GM21381 (cell line): ENCODE data around the gene SMTNL1.

Source experiments
- ATAC-seq: cut with Tn5 transposase; IDR thresholded peaks from one replicate; pipeline ENCODE4 v1.9.1; 2021; ENCODE audit warnings: mild to moderate bottlenecking, moderate library complexity; ENCODE audit not compliant: unreplicated experiment

Gene SMTNL1

DNA sequence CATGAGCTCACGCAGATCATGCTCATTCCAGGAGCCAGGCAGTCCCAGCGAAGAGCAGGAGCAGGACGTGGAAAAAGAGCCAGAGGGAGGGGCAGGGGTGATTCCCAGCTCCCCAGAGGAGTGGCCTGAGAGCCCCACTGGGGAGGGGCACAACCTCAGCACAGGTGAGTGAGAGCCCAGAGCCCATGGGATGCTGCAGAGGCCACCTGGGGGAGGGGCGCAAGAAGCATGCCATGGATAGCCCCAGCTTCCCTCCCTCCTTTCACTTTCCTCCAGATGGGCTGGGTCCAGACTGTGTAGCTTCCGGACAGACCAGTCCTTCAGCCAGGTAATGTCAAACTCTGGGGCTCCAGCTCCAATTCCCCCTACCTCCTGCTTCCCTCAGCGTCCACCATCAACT is 6.2 kb downstream of the SMTNL1 start:
- ATAC-seq: no peak

- no peak for ATAC-seq
Observed at GRCh38 chr11:57544566-57544965, 7.2 kb downstream of the SMTNL1 start.

DNA sequence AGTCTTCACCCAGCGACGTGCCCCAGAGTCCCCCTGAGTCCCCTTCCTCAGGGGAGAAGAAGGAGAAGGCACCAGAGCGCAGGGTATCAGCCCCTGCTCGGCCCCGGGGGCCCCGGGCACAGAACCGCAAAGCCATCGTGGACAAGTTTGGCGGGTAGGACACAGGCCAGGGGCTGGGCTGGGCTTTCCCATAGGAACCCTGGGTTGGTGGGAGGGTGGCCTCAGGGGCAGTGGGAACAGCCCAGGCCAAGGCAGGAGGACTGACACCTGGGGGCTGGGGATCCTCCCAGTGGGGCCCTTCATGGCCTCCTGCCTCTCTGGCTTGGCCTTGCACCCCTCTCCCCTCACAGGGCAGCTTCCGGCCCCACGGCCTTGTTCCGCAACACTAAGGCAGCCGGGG is 8.5 kb downstream of the SMTNL1 start:
- ATAC-seq: no peak

- ATAC-seq: no peak
Observed at GRCh38 chr11:57546451-57546850, 9.1 kb downstream of the SMTNL1 start.

DNA sequence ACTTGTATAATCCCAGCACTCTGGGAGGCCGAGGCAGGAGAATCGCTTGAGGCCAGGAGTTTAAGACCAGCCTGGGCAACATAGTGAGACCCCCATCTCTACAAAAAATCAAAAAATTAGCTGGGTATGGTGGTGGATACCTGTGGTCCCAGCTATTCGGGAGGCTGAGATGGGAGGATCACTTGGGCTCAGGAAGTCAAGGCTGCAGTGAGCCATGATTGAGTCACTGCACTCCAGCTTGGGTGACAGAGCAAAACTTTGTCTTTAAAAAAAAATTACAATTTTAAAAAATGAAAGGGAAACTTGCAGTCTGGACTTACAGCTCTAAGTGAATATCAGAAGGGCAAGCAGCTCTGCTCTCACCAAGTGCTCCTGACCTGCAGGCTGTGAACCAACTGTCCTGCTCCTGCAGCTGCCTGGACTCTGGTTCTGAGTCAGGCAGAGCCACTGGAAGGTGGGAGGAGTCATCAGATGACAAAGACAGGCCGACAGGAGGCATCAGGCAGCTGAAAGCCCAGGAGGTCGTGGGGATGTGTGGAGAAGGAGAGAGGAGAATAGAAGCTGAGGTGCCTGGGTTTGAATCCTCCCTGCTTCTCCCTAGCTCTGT is 9.6 kb downstream of the SMTNL1 start:
- ATAC-seq: peak; percentile 62

- ATAC-seq: peak; percentile 88
Observed at GRCh38 chr11:57547854-57548377, 10.5 kb downstream of the SMTNL1 start.

DNA sequence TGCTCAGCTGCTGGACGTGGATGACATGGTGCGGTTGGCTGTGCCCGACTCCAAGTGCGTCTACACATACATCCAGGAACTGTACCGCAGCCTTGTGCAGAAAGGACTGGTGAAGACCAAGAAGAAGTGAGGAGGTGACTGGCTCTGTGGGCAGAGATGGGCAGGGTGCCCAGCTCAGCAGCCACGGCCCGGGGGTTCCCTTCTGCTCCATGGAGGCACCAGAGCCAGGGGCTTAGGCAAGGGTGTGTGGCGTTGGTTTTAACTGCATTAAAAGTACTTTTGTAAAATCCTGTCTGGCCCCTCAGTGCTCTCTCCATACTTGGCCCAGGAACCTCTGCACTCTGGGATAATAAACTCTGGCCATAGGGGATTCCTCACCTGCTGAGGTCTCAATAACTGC is 12.6 kb downstream of the SMTNL1 start:
- ATAC-seq: no peak

DNA sequence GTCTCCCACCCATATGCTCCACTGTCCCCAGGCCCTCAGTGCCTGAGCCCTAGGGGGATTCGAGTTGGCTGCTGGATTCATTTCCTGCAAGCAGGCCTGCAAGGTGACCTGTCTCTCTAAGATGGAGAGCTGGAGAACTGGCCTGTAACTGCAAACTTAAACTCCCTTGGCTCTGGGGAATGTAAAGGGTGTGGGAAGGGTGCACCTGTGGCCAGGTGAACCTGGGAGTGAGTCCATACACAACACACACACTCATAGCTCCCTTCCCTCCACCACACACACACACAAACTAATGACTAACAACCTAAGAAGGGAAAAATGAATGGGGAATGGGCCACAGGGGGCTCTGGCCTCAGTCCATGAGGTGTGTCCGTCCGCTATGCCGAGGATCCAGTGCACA is 14.5 kb downstream of the SMTNL1 start:
- ATAC-seq: no peak

DNA sequence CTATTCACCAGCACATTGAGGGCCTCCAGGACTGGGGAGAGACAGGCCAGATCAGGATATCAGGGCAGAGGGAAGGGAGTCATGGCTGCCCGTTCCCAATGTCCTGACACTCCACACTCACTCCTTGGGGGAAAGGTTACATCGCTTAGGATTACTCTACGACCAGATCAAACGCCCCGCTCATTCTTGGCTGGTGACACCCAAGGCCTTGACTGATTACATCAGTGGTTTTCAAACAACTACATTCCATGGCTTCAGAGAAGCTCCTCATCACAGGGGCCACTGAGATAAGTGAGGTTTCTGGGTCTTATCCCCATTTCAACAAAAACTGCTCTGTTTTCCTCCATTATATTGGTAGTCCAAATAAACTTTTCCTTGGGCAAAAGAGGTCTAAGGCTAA is 15.1 kb downstream of the SMTNL1 start:
- ATAC-seq: no peak

DNA sequence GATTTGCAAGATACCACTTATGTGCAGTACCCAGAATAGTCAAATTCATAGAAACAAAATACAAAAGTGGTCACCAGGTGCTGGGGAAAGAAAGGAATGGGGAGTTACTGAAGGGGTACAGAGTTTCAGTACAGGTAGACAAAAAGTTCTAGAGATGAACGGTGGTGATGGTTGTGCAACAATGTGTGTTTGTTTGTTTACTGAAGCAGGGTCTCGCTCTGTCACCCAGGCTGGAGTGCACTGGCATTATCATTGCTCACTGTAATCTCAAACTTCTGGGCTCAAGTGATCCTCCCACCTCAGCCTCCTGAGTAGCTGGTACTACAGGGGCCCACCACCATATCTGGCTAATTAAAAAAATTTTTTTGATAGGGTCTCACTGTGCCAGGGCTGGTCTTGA is 18.0 kb downstream of the SMTNL1 start:
- no peak for ATAC-seq

- no peak for ATAC-seq
Observed at GRCh38 chr11:57556041-57556440, 18.6 kb downstream of the SMTNL1 start.

GRCh38 chr11:57560146-57560545 is 22.8 kb downstream of the SMTNL1 start:
- no peak for ATAC-seq

DNA sequence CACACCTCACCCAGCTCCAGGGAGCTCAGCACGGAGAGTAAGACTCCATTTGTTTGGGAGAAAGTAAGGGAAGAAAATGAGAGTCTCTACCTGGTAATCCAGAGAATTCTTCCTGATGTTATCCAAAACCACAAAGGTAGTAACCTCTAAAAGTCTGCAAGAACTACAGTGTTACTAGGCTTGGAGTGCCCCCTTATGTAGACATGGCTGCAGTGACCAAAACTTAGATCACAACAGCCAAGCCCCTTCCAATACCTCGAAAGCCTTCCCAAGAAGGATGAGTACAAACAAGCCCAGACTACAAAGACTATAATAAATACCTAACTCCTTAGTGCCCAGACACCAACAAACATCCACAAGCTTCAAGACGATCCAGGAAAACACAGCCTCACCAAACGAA is 25.2 kb downstream of the SMTNL1 start:
- no peak for ATAC-seq

DNA sequence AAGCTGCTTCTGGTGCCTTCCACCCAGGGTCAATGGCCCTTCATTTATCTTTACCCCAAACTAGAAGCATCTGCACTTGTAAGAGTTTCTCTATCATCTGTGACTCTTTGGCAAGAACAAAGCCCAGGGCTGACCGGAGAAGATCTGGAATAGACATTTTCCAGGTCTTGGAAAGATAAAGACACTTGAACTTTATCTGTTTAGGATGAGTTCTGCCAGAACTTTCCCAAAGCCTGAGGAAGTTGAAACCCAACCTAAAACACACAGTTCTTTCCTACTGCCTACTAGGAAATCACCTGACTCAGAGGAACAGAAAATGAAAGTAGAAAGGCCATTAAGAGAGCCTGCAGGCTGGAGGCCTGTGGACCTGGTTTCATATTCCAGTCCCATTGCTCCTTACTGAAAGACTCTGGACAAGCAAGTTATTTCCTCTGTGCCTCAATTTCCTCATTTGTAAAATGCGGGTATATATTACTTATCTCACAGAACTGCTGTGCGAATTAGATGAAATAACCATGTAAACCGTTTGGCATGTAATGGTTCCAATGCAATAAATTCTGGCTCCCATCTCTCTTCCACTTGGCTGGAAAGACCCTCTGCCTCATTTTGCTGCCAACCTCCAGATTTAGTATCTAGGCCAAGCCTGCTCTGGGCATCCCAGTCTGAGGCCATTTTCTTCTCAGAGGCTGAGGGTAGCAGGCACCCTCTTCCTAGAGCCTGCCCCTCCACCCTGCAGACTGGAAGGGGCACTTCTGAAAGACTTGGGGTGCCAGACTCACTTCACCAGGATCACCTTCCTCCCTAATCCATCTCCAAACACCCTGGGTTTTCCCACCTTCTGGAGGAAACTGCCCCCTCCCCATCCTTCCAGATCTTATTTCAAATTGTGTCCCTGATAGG is 28.9 kb downstream of the SMTNL1 start:
- ATAC-seq: peak; percentile 59

DNA sequence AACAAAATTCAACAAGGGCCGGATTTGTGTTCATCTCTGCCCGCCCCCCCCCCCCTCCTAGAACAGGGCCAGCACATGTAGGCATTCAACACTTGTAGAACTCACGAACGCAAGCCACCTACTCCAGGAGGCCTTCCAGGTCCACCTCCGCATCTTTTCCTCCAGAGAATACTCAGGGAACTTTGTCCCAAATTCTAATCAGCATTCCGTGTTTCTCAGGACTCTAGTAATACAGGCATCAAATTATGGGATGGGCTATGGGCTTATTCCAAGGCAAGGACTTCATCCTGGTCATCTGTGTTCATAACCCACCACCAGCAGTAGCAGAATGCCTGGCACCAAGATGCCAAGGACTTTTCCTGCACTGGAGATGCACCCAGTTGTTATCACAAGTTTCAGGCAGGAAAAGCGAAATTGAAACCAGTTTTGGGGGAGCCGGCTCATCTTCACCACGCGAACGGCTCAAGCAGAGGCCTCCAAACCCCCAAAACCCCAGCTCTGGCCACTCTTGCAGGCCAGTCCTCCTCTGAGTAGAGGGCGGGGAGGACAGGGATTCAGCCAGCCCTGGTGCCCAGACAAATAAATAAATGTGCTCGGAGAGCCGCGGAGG is 29.6 kb downstream of the SMTNL1 start:
- ATAC-seq: peak; percentile 4

GRCh38 chr11:57567515-57568329 is 30.3 kb downstream of the SMTNL1 start, which contains the start of gene UBE2L6:
UBE2L6 (minus strand) TSS chr11:57567672; CDS start chr11:57567611, 61 bp downstream.
- ATAC-seq: peak; percentile 56

DNA sequence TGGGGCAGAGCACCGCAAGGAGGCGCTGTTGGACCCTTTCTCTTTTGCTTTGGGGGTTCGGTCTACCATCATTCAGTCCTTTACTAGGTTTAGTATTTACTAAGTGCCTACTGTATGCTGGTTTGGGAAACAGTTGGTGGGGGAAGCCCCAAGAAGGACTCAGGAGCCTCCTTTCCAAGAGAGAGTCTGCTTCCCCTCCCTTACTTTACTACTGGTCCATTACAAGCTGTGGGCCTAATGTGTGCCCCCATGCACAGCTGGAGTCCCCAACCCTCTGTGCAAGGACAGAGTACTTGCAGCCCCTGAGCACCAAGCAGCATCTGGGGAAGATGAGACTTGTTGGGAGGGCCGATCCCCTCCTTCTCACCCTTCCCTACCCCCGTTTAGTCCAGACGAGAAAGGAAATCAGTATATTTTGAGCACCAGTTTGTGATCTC is 31.0 kb downstream of the SMTNL1 start:
- ATAC-seq: no peak

DNA sequence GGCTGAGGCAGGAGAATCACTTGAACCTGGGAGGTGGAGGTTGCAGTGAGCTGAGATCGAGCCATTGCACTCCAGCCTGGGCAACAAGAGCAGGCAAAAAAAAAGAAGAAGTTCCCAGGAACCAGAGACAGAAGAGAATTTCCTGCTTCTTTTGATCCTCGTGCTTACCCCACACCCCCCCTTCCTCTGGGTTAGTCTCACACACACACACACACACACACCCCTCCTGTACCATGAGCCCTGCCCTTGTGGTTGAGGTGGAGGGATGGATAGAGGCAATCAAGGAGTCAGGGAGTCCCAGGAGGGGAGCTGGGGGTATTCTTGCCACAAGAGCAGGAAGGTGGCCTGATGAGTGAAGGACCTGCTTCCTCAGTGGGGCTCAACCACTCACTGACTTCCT is 34.2 kb downstream of the SMTNL1 start:
- ATAC-seq: no peak

DNA sequence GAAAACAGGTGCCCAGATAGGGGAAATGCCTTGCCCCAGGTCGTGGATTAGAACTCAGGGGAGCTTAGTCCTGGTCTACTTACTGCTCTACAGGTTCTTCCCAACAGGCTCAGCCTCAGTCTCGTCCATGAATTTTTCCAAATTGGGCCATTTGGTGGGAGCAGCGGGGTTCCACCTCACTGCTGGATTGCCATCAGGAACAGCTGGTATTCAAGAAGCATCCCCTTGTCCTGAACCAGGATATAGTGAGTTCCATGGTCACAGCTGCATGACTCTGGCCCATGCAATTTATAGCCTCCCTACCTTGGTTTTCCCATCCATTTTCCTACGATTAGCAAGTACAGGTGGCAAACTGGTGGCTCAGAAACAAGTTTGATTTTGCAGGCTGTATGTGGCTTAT is 36.7 kb downstream of the SMTNL1 start:
- no peak for ATAC-seq

GRCh38 chr11:57584341-57584740 is 46.9 kb downstream of the SMTNL1 start:
- ATAC-seq: no peak

- ATAC-seq: no peak
Observed at GRCh38 chr11:57585301-57585700, 47.9 kb downstream of the SMTNL1 start.
